PC-3 (cell line): ENCODE measurements around the gene IL21R.

Source experiments
- EZH2 ChIP-seq: fragments of 300-600 bp; sonication (generic); IDR thresholded peaks from one replicate; pipeline ENCODE4 v1.6.1; 2017; ENCODE audit warnings: antibody characterized with exemption, mild to moderate bottlenecking, low read length; ENCODE audit not compliant: unreplicated experiment
- TF ChIP-seq, protein P1 (sequence below): fragments of 300-600 bp; sonication (generic); conservative IDR thresholded peaks from 2 replicates; pipeline ENCODE4 v1.5.1; 2017; ENCODE audit warnings: antibody characterized with exemption, low read depth, mild to moderate bottlenecking, low read length

DNA sequence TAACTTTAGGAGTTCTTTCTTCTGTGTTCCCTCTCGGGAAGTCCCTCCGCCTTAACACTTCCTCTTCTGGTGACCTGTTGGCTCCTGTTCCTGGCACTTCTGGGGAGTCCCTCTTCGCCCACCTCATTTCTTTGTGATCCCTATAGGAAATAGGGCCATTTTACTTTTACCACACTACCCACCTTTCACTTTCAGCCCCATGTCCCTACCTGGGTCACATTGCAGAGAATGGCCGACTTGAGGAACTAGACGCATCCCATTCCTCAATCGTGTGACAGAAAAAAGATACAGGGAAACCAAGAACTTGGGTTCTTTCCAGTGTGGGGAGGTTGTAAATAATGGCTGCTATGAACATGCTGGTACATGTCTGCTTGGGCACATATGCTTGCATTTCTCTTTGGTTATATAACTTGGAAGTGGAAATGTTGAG is 6.6 kb downstream of the IL21R start:
- TF ChIP-seq, protein P1, sequence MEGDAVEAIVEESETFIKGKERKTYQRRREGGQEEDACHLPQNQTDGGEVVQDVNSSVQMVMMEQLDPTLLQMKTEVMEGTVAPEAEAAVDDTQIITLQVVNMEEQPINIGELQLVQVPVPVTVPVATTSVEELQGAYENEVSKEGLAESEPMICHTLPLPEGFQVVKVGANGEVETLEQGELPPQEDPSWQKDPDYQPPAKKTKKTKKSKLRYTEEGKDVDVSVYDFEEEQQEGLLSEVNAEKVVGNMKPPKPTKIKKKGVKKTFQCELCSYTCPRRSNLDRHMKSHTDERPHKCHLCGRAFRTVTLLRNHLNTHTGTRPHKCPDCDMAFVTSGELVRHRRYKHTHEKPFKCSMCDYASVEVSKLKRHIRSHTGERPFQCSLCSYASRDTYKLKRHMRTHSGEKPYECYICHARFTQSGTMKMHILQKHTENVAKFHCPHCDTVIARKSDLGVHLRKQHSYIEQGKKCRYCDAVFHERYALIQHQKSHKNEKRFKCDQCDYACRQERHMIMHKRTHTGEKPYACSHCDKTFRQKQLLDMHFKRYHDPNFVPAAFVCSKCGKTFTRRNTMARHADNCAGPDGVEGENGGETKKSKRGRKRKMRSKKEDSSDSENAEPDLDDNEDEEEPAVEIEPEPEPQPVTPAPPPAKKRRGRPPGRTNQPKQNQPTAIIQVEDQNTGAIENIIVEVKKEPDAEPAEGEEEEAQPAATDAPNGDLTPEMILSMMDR, result no peak
- no peak for TF ChIP-seq EZH2
